Right lobe of liver (tissue), 6 donors: ENCODE measurements around the gene HOXB4. TPM values are rescaled to one million over a fixed set of nuclear protein-coding genes. Genes with fewer than 3 reads are reported as not detected.
"Not testable (repeated sequence)": the region's sequence is repeated elsewhere in the genome, so short reads cannot be mapped to it uniquely, and the experiment has no call there.

Experiments used
- ATAC-seq, 4 donors: fragments of 200-7000 bp; cut with Tn5 transposase; one replicate each; pipeline ENCODE4 v1.9.1; 2020; ENCODE audit warnings: mild to moderate bottlenecking in 4 of 4, moderate library complexity in 4 of 4
- DNase-seq, 3 donors: peaks; one replicate each; pipeline ENCODE4 v3.0.0-alpha.2; 2020
- H3K27ac ChIP-seq, 3 donors: fragments of 200-600 bp; one replicate each; pipeline ENCODE4 v1.8.0; 2022
- H3K27me3 ChIP-seq, 2 donors: fragments of 200-600 bp; one replicate each; pipeline ENCODE4 v1.8.0; 2022
- H3K36me3 ChIP-seq, 4 donors: fragments of 200-600 bp; sonication (generic) in 1 of 4; one replicate each; pipeline versions ENCODE4 v1.5.1 to v1.8.0; 2017 to 2022; ENCODE audit warnings: control low read depth in 1 of 4
- H3K4me1 ChIP-seq, 4 donors: fragments of 200-600 bp; sonication (generic) in 1 of 4; one replicate each; pipeline versions ENCODE4 v1.5.1 to v1.8.0; 2017 to 2022; ENCODE audit warnings: control low read depth in 1 of 4
- H3K4me3 ChIP-seq, 3 donors: fragments of 200-600 bp; one replicate each; pipeline ENCODE4 v1.8.0; 2022
- H3K9me3 ChIP-seq, 4 donors: fragments of 200-600 bp; sonication (generic) in 1 of 4; one replicate each; pipeline versions ENCODE4 v1.5.1 to v1.8.0; 2017 to 2022; ENCODE audit warnings: control low read depth in 1 of 4
- CTCF ChIP-seq, 4 donors: fragments of 200-600 bp in 3 of 4; fragments of 450-650 bp in 1 of 4; IDR thresholded peaks; one replicate each; pipeline versions ENCODE4 v1.5.1 to v1.8.0; 2016 to 2022; ENCODE audit warnings: antibody characterized with exemption in 4 of 4, mild to moderate bottlenecking in 2 of 4
- POLR2A ChIP-seq: fragments of 450-650 bp; IDR thresholded peaks from one replicate; pipeline ENCODE4 v1.6.1; 2017; ENCODE audit warnings: antibody characterized with exemption, mild to moderate bottlenecking
- WGBS: methylation state at CpG from one replicate; pipeline ENCODE4 v1.1.6; 2018; ENCODE audit warnings: low coverage, low lambda C conversion rate; ENCODE audit not compliant: insufficient coverage; ENCODE audit errors: missing lambda C conversion rate; 5-methylcytosine and 5-hydroxymethylcytosine counted together
- intact Hi-C, 2 donors: fragments of 100-400 bp; cut with DNase I; formaldehyde crosslinking; loops; one replicate each; pipeline versions ENCODE4 v1.11.2 to v1.14.1; 2022
- total RNA-seq, 6 experiments: library from RNA; depleted of rRNA in 2 of 6; stranded (reverse); fragments of >200 nt in 2 of 6; fragmentation: NEBNext Ultra II Directional in 3 of 6; extraction: Animal tissue kit (Norgen Biotek cat#: 25700) in 3 of 6; gene quantifications; one replicate each; pipeline versions ENCODE4 v1.1.0 to v1.2.4, GENCODE V29; 2016 to 2023
- donor health status: DM: no; HTN: yes; CAD: no.
- donor health status: DM: no; HTN: no; CAD: no.
- donor health status: DM: no; HTN: no; CAD: no.
- donor health status: DM: no; HTN: yes; CAD: no.
- donor health status: DM: no; HTN: yes; CAD: no.

HOXB4 gene
- total RNA-seq, 6 experiments from 2014 or later, result 0.31 to 1.1 (median 0.68) TPM

GRCh38 chr17:48541577-48542113, 36.5 kb downstream of the HOXB4 start:
- Histone ChIP-seq H3K27ac (peak overlapping the region; percentile 64 to 78 (median 75)), H3K9me3 (no peaks in the 10 kb centered on the region), H3K27me3 (peaks cover 0 to 11% of the 10 kb centered on the region in 2 donors), H3K36me3 (no peaks in the 10 kb centered on the region), H3K4me1 (no peaks in the 10 kb centered on the region), H3K4me3 (peak overlapping the region; percentile 42 to 56 (median 45))
- TF ChIP-seq POLR2A (no peak), CTCF (IDR thresholded peaks at IDR 0.05) (no peak)
- peak in 3 of 4 donors; percentile 21 to 34 (median 31) for ATAC-seq
- 9% methylated on average over 23 of the region's 36 CpGs for WGBS
- intact Hi-C loops, result no loop called here
- DNase-seq, result no peak

GRCh38 chr17:48541036-48541576, 37.0 kb downstream of the HOXB4 start:
- peaks cover 0 to 11% of the 10 kb centered on the region in 2 donors for H3K27me3 ChIP-seq
- H3K27ac ChIP-seq, result peak overlapping the region; percentile 64 to 78 (median 75)
- H3K4me3 ChIP-seq, result peak overlapping the region; percentile 42 to 56 (median 45)
- H3K4me1 ChIP-seq, result no peaks in the 10 kb centered on the region
- no peaks in the 10 kb centered on the region for H3K36me3 ChIP-seq
- ATAC-seq (peak in 1 of 4 donors; percentile 14), DNase-seq (no peak)
- 14% methylated on average over 12 of the region's 12 CpGs for WGBS
- TF ChIP-seq POLR2A, result no peak
- no peaks in the 10 kb centered on the region for H3K9me3 ChIP-seq
- intact Hi-C loops, result no loop called here

GRCh38 chr17:48540213-48540612, 37.9 kb downstream of the HOXB4 start:
- H3K36me3 ChIP-seq, result no peaks in the 10 kb centered on the region
- no peak for ATAC-seq
- no CpG with 5 or more reads among the region's 1 CpG for WGBS
- intact Hi-C loops, result no loop called here
- no peaks in the 10 kb centered on the region for H3K9me3 ChIP-seq
- H3K4me1 ChIP-seq, result no peaks in the 10 kb centered on the region
- no peak for DNase-seq
- H3K4me3 ChIP-seq, result no peak overlapping the region
- H3K27me3 ChIP-seq, result peaks cover 0 to 11% of the 10 kb centered on the region in 2 donors
- no peak overlapping the region for H3K27ac ChIP-seq
- TF ChIP-seq POLR2A (no peak), CTCF (IDR thresholded peaks at IDR 0.05) (no peak)

GRCh38 chr17:48539177-48539576, 39.0 kb downstream of the HOXB4 start:
- WGBS, result 76% methylated on average over 3 of the region's 4 CpGs
- Histone ChIP-seq H3K36me3 (no peaks in the 10 kb centered on the region), H3K4me3 (no peak overlapping the region), H3K9me3 (no peaks in the 10 kb centered on the region), H3K4me1 (no peaks in the 10 kb centered on the region), H3K27me3 (peaks cover 0 to 11% of the 10 kb centered on the region in 2 donors), H3K27ac (no peak overlapping the region)
- intact Hi-C loops, result no loop called here
- TF ChIP-seq POLR2A (no peak), CTCF (IDR thresholded peaks at IDR 0.05) (no peak)
- no peak for DNase-seq
- no peak for ATAC-seq

- H3K27me3 ChIP-seq, result peaks cover 0 to 10% of the 10 kb centered on the region in 2 donors
- no peak for TF ChIP-seq CTCF (IDR thresholded peaks at IDR 0.05)
- TF ChIP-seq POLR2A, result no peak
- intact Hi-C loops, result no loop called here
- no peaks in the 10 kb centered on the region for H3K36me3 ChIP-seq
- no peak for ATAC-seq
- H3K27ac ChIP-seq, result no peak overlapping the region
- WGBS, result 93% methylated on average over 3 of the region's 3 CpGs
- DNase-seq, result no peak
- H3K4me1 ChIP-seq, result no peaks in the 10 kb centered on the region
- H3K9me3 ChIP-seq, result no peaks in the 10 kb centered on the region
- no peak overlapping the region for H3K4me3 ChIP-seq
These were observed 40.8 kb downstream of the HOXB4 start for GRCh38 chr17:48537316-48537715.

- intact Hi-C loops, DNase-seq, H3K9me3 ChIP-seq, ATAC-seq, H3K27me3 ChIP-seq, H3K4me1 ChIP-seq, H3K27ac ChIP-seq, H3K36me3 ChIP-seq, H3K4me3 ChIP-seq: not testable (repeated sequence)
- WGBS, result 53% methylated on average over 7 of the region's 9 CpGs
These were observed 42.2 kb downstream of the HOXB4 start for GRCh38 chr17:48535793-48536559.
